A549 treated with RU486 at 1 μM for 4 hours (cell line): ENCODE data around the gene UBASH3B. TPM values are rescaled to one million over a fixed set of nuclear protein-coding genes. Genes with fewer than 3 reads are reported as not detected.

Experiments
- total RNA-seq: library from RNA; stranded (reverse); fragments of 200-300 nt; extraction: Qiagen RNA extraction; gene quantifications from 5 replicates; pipeline ENCODE4 v1.2.3, GENCODE V29; 2022; ENCODE audit warnings: low read depth

The UBASH3B gene
- total RNA-seq: 43.9 to 53.6 TPM (median 49.4 TPM) in 5 replicates

GRCh38 chr11:122655527-122656072 lies at the start of gene UBASH3B:
TSS of gene UBASH3B (plus strand) at chr11:122655722. CDS start at chr11:122656050, 328 bp downstream.

Other genes starting within 250 kb of the UBASH3B start
- 0.11 TPM in 1 of 5 replicates, not detected in the others for gene CRTAM, start 182.8 kb downstream of the UBASH3B start, total RNA-seq
- 3.0 to 3.7 TPM (median 3.5 TPM) in 5 replicates for gene JHY, start 227.0 kb downstream of the UBASH3B start, total RNA-seq